Common myeloid progenitor, CD34-positive (primary cell): Measurements from ENCODE around the gene ARHGAP28.
"Not testable (repeated sequence)": the region's sequence is repeated elsewhere in the genome, so short reads cannot be mapped to it uniquely, and the experiment has no call there.

Experiments used
- CTCF ChIA-PET: fragments of 350-600 bp; sonication (Branson Sonifier 250); formaldehyde crosslinking; loops from one replicate; lab custom pipeline; 2021; ENCODE audit warnings: antibody characterized with exemption; lab: Charles Lee
- POLR2A ChIA-PET: fragments of 350-600 bp; sonication (Branson Sonifier 250); formaldehyde crosslinking; loops from one replicate; lab custom pipeline; 2021; ENCODE audit warnings: antibody characterized with exemption; lab: Charles Lee
- DNase-seq, 3 donors: peaks; one replicate each; pipeline versions ENCODE4 v3.0.0 to v3.0.0-alpha.2; 2013
- H3K27ac ChIP-seq, 2 experiments: 1 replicate in 1 of 2; 2 replicates in 1 of 2; pipeline ENCODE4 v1.7.0; 2013; ENCODE audit warnings: inconsistent platforms in 2 of 2, low read length in 2 of 2, mild to moderate bottlenecking in 2 of 2, low read depth in 1 of 2, moderate library complexity in 1 of 2; ENCODE audit not compliant: severe bottlenecking in 2 of 2, insufficient read depth in 1 of 2, poor library complexity in 1 of 2
- H3K27me3 ChIP-seq, 5 experiments: replicated peaks in 2 of 5; 1 replicate in 3 of 5; 2 replicates in 2 of 5; pipeline versions ENCODE4 v1.6.1 to v1.7.0; 2013; ENCODE audit warnings: low read length in 4 of 5, mild to moderate bottlenecking in 2 of 5, moderate library complexity in 2 of 5, inconsistent platforms in 1 of 5; ENCODE audit not compliant: insufficient read depth in 5 of 5, control insufficient read depth in 4 of 5
- H3K36me3 ChIP-seq, 4 experiments: 1 replicate in 2 of 4; 2 replicates in 2 of 4; pipeline versions ENCODE4 v1.6.1 to v1.7.0; 2013; ENCODE audit warnings: low read length in 3 of 4, control low read depth in 1 of 4, mild to moderate bottlenecking in 1 of 4; ENCODE audit not compliant: control insufficient read depth in 4 of 4, insufficient read depth in 4 of 4
- H3K4me1 ChIP-seq, 4 experiments: 1 replicate in 3 of 4; 2 replicates in 1 of 4; pipeline versions ENCODE4 v1.6.1 to v1.7.1; 2013; ENCODE audit warnings: low read length in 3 of 4, mild to moderate bottlenecking in 3 of 4, control low read depth in 1 of 4, inconsistent platforms in 1 of 4, moderate library complexity in 1 of 4; ENCODE audit not compliant: control insufficient read depth in 4 of 4, insufficient read depth in 4 of 4; ENCODE audit errors: control extremely low read depth in 1 of 4
- H3K4me3 ChIP-seq, 7 experiments: 1 replicate in 4 of 7; 2 replicates in 3 of 7; pipeline versions ENCODE4 v1.5.1 to v1.7.0; 2013; ENCODE audit warnings: mild to moderate bottlenecking in 7 of 7, low read length in 6 of 7, moderate library complexity in 6 of 7, inconsistent platforms in 2 of 7, low read depth in 2 of 7, control low read depth in 1 of 7; ENCODE audit not compliant: insufficient read depth in 4 of 7, control insufficient read depth in 1 of 7; ENCODE audit errors: extremely low read depth in 1 of 7
- H3K9me3 ChIP-seq, 5 experiments: 1 replicate in 4 of 5; 2 replicates in 1 of 5; pipeline versions ENCODE4 v1.6.1 to v1.7.1; 2013; ENCODE audit warnings: low read length in 4 of 5, mild to moderate bottlenecking in 2 of 5, inconsistent platforms in 1 of 5, low read depth in 1 of 5, moderate library complexity in 1 of 5; ENCODE audit not compliant: control insufficient read depth in 4 of 5, insufficient read depth in 2 of 5; ENCODE audit errors: control extremely low read depth in 1 of 5
- WGBS: methylation state at CpG from one replicate; pipeline ENCODE4 v1.1.5; 2013; ENCODE audit not compliant: insufficient coverage; 5-methylcytosine and 5-hydroxymethylcytosine counted together

Gene ARHGAP28

DNA sequence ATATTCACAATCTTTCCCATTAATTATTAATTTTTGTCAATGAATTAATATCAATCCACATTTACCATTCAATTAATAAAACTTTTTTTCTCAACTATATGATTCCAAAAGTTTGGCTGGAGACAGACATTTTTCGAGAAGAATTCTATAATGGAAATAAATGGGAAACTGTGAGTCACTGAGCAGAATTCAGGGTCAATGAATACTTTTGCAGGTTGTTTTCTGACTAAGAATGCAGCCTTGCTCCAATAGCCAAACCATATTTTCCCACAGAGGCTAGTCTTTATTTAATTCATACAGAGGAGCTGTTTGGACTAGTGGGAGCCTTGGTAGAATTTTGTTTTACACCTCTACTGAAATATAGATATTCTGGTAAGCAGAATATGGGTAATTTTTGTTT is 82.3 kb downstream of the ARHGAP28 start:
- Histone ChIP-seq H3K9me3 (no peaks in the 10 kb centered on the region), H3K4me3 (no peak overlapping the region), H3K27ac (no peak overlapping the region), H3K27me3 (no peaks in the 10 kb centered on the region), H3K36me3 (no peaks in the 10 kb centered on the region), H3K4me1 (no peaks in the 10 kb centered on the region)
- WGBS: no CpG with 5 or more reads among the region's 1 CpG
- POLR2A ChIA-PET: no interaction called here
- CTCF ChIA-PET: interaction anchor here (0.6 to 1.1 kb wide), 2 partner anchors 56 to 76 kb away, joined by 3 read pairs; no protein-coding TSS in a partner anchor
- DNase-seq: no peak

DNA sequence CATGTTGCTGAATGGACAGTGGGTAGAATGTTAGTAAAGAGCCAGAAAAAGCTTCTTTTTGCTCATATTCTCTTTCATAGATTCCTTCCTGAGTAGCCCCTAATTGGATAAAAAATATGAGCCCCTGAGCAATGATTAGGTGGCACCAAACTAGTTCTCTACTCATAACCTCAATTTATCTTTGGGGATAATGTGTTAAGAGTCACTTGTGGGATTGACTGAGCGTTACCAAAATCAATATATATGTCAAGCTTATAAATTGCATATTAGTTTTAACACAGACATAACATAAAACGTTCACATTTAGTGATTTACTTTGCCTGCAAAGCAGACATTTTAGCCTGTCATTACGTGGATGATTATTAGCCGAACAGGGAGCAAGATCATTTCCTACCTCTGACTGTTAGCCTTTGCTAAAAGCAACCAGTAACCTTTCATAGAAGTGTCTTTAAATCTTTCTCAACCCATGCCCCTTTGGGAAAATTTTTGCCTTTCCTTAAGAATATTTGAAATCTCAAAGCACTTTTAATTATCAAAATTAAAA is 85.4 kb downstream of the ARHGAP28 start:
- H3K36me3 ChIP-seq: no peaks in the 10 kb centered on the region
- no peak for DNase-seq
- H3K4me1 ChIP-seq: no peaks in the 10 kb centered on the region
- ChIA-PET POLR2A (no interaction called here), CTCF (interaction anchor here (0.6 kb wide), 1 partner anchor 86 kb away, joined by 3 read pairs; no protein-coding TSS in a partner anchor)
- no peaks in the 10 kb centered on the region for H3K27me3 ChIP-seq
- 97% methylated on average over 3 of the region's 4 CpGs for WGBS
- H3K9me3 ChIP-seq: no peaks in the 10 kb centered on the region
- no peak overlapping the region for H3K4me3 ChIP-seq
- H3K27ac ChIP-seq: no peak overlapping the region

DNA sequence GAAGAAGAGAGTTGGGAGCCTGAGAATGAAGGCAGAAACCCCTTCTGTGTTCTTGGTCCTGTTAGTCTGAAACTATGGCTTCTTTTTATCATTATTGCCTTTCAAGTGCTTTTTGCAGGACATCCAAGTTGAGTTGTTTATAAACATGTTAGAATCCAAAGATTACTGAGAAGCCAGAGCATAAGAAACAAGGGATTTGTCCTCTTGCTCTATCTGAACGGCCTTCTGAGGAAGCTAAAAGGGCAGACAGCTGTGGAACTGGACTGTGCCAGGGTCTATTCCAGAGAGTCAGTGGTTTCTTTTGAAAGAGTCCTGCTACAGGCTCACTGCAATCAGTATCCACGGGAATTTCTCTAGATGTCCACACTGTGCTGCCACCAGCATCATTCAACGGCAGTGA is 86.6 kb downstream of the ARHGAP28 start:
- CTCF ChIA-PET: no interaction called here

DNA sequence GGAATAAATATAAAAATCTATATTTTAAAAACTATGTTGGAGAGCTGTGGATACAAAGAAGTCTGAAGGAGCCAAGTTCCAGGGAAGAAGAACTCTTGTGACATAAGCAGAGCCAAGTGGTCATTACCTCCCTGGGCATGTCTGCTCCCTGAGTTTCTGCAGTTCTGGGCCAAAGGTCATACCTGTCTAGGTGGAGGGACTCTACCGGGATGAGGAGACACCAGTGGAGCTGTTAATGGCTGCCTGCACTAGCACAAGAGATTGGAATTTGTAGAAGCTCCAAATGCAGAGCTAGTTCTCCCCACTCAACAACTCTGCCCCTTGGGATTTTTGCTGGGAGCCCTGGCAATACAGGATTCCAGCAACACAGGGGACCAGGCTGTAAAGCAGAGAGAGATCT is 89.8 kb downstream of the ARHGAP28 start:
- H3K4me3 ChIP-seq: no peak overlapping the region
- DNase-seq: no peak
- H3K36me3 ChIP-seq: no peaks in the 10 kb centered on the region
- H3K27me3 ChIP-seq: no peaks in the 10 kb centered on the region
- H3K4me1 ChIP-seq: no peaks in the 10 kb centered on the region
- ChIA-PET POLR2A (no interaction called here), CTCF (no interaction called here)
- 100% methylated on average over 1 of the region's 1 CpG for WGBS
- H3K27ac ChIP-seq: no peak overlapping the region
- H3K9me3 ChIP-seq: no peaks in the 10 kb centered on the region

More for the DNA sequence above, 86.6 kb downstream of the ARHGAP28 start:
- Histone ChIP-seq H3K36me3 (no peaks in the 10 kb centered on the region), H3K27me3 (no peaks in the 10 kb centered on the region), H3K9me3 (no peaks in the 10 kb centered on the region), H3K4me1 (no peaks in the 10 kb centered on the region), H3K27ac (no peak overlapping the region), H3K4me3 (no peak overlapping the region)
- POLR2A ChIA-PET: no interaction called here
- 89% methylated on average over 3 of the region's 3 CpGs for WGBS
- no peak for DNase-seq

DNA sequence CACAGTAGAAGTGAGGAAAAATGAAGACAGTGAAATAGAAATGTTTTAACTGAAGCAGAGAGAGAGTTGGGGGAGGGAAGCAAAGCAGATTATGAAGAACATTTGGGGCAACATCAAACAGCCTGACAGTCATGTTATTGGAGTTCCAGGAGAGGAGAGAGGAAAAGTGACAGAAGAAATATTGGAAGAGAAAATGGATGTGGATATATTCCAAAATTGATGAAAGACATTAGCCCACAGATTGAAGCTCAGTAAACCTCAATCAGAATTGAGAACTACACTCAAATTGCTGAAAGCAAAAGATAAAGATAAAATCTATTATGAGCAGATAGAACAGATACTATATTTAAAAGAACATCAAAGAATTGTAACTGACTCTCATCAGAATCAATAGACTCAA is 90.8 kb downstream of the ARHGAP28 start:
- ChIA-PET POLR2A (no interaction called here), CTCF (no interaction called here)
- no peak overlapping the region for H3K4me3 ChIP-seq
- no peaks in the 10 kb centered on the region for H3K27me3 ChIP-seq
- H3K4me1 ChIP-seq: no peaks in the 10 kb centered on the region
- DNase-seq: no peak
- H3K9me3 ChIP-seq: no peaks in the 10 kb centered on the region
- H3K27ac ChIP-seq: no peak overlapping the region
- no peaks in the 10 kb centered on the region for H3K36me3 ChIP-seq

DNA sequence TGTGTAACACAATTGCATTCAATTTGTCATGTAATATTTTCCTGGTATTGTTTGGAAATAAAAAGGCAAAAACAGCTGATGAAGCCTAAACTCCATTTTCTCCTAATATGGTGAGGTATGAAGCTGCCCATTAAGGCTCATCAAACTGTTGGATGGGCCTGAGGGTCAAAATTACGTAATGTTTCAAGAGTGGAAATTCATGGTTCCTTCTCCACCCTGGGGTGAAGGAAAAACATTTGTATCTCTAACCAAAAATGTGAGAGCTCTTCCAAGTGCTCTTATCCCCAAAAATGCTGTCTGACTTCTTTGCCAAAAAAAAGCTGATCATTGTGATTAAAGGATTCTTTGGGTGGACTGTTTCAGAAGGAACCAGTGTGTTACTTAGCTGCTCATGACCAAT is 91.8 kb downstream of the ARHGAP28 start:
- H3K9me3 ChIP-seq: no peaks in the 10 kb centered on the region
- ChIA-PET POLR2A (no interaction called here), CTCF (no interaction called here)
- H3K4me1 ChIP-seq: no peaks in the 10 kb centered on the region
- no peak overlapping the region for H3K27ac ChIP-seq
- H3K4me3 ChIP-seq: no peak overlapping the region
- no peaks in the 10 kb centered on the region for H3K27me3 ChIP-seq
- WGBS: no CpG with 5 or more reads among the region's 1 CpG
- H3K36me3 ChIP-seq: no peaks in the 10 kb centered on the region
- DNase-seq: no peak

DNA sequence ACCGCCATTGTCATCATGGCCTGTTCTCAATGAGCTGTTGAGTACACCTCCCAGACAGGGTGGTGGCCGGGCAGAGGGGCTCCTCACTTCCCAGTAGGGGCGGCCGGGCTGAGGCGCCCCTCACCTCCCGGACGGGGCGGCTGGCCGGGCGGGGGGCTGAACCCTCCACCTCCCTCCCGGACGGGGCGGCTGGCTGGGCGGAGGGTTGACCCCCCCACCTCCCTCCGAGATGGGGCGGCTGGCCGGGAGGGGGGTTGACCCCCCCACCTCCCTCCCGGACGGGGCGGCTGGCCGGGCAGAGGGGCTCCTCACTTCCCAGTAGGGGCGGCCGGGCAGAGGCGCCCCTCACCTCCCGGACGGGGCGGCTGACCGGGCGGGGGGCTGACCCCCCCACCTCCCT is 97.6 kb downstream of the ARHGAP28 start:
- WGBS: no CpG with 5 or more reads among the region's 29 CpGs
- H3K4me1 ChIP-seq, H3K4me3 ChIP-seq, DNase-seq, H3K9me3 ChIP-seq, H3K36me3 ChIP-seq, H3K27me3 ChIP-seq, H3K27ac ChIP-seq, POLR2A ChIA-PET, CTCF ChIA-PET: not testable (repeated sequence)
